ENCODE measurements around the gene MED29. TPM values are rescaled to one million over a fixed set of nuclear protein-coding genes. Genes with fewer than 3 reads are reported as not detected.

Gene MED29
- total and polyA plus RNA-seq, 2 of the 13 experiments (the other 11 are each of a cell fraction or from before 2014, with no cell fraction given), result 14.0 to 19.7 TPM

- no peak for TF ChIP-seq TRIM22 (IDR thresholded peaks at IDR 0.05)
- TF ChIP-seq ZBTB10 (CRISPR knock-in tag; IDR thresholded peaks at IDR 0.05; ENCODE audit: borderline replicate concordance), result no peak
- TF ChIP-seq ZNF124 (CRISPR knock-in tag; IDR thresholded peaks at IDR 0.05), result peak; percentile 8; the same call in 1 of the 2 replicates
- TF ChIP-seq ASH2L (IDR thresholded peaks at IDR 0.05; ENCODE audit: insufficient read length, low read depth, low read length), result peak; percentile 29
- TF ChIP-seq SP2 (CRISPR knock-in tag; IDR thresholded peaks at IDR 0.05), result peak; percentile 30; the same call in 1 of the 2 replicates
- no peak for TF ChIP-seq CAMTA2 (CRISPR knock-in tag; IDR thresholded peaks at IDR 0.05; ENCODE audit: borderline replicate concordance)
- 0 out of 2 replicates have a peak, but pooled peaks have one; percentile 16 for TF ChIP-seq ZNF761 (CRISPR knock-in tag; conservative IDR thresholded peaks at IDR 0.05)
- no peak for TF ChIP-seq ZBTB39 (CRISPR knock-in tag; IDR thresholded peaks at IDR 0.05)
- TF ChIP-seq ARID5B (CRISPR knock-in tag; IDR thresholded peaks at IDR 0.05), result no peak
- TF ChIP-seq ZNF781 (CRISPR knock-in tag; IDR thresholded peaks at IDR 0.05; ENCODE audit: borderline replicate concordance, not compliant biosample characterization), result peak; percentile 31
- no peak for TF ChIP-seq PAX8 (CRISPR knock-in tag; IDR thresholded peaks at IDR 0.05; ENCODE audit: borderline replicate concordance)
- TF ChIP-seq KDM2A (CRISPR knock-in tag; IDR thresholded peaks at IDR 0.05; ENCODE audit: borderline replicate concordance, low read depth), result peak; percentile 89
- 0 out of 2 replicates have a peak, but pooled peaks have one; percentile 13 for TF ChIP-seq FOXP4 (CRISPR knock-in tag; IDR thresholded peaks at IDR 0.05)
- no peak for TF ChIP-seq GPN1 (CRISPR knock-in tag; IDR thresholded peaks at IDR 0.05; ENCODE audit: borderline replicate concordance)
- TF ChIP-seq SALL1 (CRISPR knock-in tag; IDR thresholded peaks at IDR 0.05), result 0 out of 2 replicates have a peak, but pooled peaks have one; percentile 20
- TF ChIP-seq FOXK2 (IDR thresholded peaks at IDR 0.05), result no peak
These were observed 18.2 kb downstream of the MED29 start (continued) for GRCh38 chr19:39409208-39410016.

All from HepG2 (cell line).